Activated CD8-positive, alpha-beta memory T cell treated with anti-CD3 and anti-CD28 coated beads, Interleukin-2, amount 50 U/mL, for 1 hour (primary cell): ENCODE data around the gene PPP2CA.

Experiments used
- DNase-seq: peaks from one replicate; pipeline ENCODE4 v3.0.0-alpha.2; 2020; ENCODE audit errors: extremely low read depth

The PPP2CA gene

DNA sequence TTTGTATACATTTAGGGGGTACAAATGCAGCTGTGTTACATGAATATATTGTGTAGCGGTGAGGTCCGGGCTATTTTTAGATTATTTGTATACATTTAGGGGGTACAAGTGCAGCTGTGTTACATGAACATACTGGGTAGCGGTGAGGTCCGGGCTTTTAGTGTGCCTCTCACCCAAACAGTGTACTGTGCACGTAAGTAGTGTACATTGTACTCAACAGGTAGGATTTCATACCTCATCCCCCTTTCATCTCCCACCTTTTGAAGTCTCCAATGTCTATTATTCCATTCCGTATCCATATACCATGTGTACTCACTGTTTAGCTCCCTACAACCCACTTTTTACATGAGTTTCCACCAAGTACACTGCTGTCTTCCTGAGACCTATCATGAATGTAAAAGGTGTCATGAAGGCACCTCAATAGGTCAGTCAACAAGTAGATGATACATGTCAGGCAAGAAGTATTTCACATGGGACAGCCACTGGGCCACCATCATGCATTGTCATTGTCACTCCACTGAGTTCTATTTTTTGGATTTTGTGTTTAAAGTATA lies 76.8 kb downstream of the PPP2CA start:
- no peak for DNase-seq

DNA sequence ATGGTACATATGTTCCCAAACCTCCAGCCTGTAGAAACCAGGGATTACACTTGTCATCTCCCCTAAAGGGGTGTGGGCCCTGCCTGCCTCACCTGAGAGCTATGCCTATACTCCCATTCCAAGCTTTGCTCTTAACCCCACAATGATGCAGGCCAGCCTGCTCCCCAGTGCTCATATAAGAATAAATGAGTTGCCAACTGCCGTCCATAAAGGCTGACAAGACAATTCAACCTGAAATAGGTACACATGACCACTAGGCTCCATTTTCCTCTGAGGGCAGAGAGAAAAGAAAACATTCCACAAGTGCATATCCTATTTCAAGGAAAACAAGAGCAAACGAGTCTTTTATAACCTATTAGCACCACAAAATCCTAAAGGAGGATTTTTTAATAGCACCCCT lies 77.6 kb downstream of the PPP2CA start:
- no peak for DNase-seq

DNA sequence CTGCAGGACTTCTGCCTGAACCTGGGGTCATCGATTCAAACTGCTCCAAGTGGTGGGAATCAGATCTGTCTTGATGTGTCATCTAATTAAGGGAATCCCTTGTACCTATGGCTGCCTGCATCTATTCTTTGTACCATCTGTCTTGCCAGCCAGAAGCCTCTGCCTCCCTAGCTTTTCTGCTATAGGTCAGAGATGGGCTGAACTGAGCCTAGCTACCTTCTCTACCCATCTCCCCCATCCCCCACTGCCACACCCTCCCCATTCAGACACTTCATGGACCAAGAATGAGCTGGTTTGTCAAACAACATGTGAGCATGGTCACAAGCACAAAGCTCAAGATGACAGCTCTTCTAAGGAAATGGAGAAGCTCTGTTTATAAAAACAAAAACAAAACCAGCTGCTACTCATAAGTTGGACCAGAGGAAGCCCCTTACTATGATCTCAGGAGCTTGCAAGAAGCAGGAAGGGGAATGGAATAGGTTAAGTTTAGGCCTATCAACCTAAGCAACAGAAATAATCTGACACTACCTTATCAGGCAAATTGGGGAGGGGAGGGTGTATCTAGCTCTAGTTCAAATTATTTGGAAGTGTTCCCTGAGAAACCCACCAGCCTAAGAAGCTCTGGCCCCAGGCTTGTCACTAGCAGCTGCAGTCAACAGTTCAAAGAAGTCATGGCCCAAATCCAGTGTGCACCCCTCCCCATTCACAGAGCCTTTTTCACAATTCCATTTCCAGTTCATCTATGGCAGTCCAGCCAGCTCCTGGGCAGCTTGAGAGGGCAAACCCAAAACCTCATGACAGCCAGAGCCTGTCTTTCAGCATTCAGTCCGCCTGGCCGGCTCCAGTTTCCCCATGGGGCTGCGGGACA lies 79.0 kb downstream of the PPP2CA start:
- no peak for DNase-seq

DNA sequence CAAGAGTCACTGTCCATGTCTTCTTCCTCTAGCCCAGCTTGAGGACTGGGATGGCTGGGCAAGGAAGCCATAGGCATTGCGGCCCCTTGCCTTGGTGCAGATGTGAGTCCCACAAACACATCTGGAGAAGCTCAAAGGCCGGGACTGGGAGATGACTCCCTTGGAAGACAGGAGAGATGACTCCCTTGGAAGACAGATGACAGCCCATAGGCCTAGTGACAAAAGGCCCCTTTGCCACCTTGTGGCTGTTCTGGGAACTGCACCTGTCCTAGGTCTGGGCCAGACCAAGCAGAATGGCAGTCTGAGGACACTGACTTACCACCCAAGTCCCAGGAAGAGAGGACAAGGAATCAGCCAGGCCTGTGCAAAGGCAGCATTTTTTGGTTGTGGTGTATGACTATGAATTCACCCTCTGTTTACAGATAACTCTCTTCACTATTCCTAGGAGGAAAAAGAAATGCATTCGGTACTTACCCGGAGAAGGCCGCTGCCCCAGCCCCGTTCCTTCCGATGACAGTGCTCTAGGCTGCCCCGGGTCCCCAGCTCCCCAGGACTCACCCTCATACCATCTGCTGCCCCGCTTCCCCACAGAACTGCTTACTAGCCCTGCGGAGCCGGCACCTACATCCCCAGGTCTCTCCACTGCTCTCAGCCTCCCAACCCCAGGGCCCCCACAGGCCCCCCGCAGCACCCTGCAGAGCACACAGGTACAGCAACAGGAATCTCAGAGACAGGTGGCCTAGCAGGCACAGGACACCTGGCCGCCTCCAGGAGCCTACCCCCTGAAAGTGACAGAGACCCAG lies 79.9 kb downstream of the PPP2CA start:
- DNase-seq: peak; percentile 46

DNA sequence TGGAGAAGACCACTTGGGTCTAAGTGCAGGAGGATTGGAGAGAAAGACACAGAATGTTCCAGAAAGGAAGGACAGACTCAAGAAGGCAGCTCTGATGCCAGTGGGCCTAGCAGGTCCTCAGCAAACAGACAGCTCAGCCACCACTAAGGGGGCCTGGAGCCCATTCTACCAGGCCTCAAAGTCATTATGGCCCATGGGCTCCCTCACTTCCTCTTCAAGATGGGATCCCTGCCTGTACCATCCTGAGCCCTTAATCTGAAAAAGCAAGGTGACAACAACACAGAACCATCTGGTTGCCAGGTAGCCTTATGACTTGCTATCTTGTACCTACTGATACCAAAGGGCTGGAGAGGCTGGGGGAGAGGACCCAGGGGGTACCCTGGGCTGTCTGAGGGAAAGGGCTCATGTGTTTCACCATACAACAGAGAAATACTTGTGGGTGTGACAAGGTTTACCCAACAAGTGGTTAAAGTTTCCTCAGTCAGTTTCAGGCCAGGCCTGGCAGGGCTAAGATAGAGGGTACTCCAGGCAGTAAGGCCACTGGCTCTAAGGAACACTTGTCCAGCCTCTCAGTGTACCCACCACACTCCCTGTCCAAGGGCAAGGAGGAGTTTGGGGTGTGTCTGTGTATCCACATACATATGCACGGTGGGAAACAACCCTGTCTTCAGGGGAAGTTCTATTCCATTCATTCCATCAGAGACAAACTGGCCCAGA lies 80.7 kb downstream of the PPP2CA start:
- no peak for DNase-seq
